ENCODE data around the gene CACNA1C.

Gene CACNA1C

GRCh38 chr12:2233034-2233433 is 180.2 kb downstream of the CACNA1C start:
- H3K27ac ChIP-seq: no peak overlapping the region
- TF ChIP-seq CTCF (conservative IDR thresholded peaks at IDR 0.05): no peak

DNA sequence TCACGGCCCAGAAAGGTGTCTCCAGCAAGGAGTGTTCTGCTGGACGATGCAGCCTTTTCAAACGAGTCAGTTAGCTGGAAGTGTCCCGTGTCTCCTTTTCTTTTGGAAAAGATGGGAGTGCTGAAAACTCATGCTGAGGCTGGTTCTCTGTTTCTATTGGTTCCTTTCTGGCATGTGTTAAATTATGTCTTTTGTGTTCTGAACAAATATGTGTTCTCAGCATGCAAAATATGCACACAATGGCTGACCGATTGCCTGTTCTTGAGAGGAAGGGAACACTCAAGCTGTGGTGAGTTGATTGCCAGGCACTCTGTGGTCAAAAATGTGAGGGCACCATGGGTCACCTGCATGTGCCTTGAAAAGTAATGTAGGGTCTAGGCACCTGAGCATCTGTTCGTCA is 181.3 kb downstream of the CACNA1C start:
- no peak for TF ChIP-seq CTCF (conservative IDR thresholded peaks at IDR 0.05)
- H3K27ac ChIP-seq: no peak overlapping the region

DNA sequence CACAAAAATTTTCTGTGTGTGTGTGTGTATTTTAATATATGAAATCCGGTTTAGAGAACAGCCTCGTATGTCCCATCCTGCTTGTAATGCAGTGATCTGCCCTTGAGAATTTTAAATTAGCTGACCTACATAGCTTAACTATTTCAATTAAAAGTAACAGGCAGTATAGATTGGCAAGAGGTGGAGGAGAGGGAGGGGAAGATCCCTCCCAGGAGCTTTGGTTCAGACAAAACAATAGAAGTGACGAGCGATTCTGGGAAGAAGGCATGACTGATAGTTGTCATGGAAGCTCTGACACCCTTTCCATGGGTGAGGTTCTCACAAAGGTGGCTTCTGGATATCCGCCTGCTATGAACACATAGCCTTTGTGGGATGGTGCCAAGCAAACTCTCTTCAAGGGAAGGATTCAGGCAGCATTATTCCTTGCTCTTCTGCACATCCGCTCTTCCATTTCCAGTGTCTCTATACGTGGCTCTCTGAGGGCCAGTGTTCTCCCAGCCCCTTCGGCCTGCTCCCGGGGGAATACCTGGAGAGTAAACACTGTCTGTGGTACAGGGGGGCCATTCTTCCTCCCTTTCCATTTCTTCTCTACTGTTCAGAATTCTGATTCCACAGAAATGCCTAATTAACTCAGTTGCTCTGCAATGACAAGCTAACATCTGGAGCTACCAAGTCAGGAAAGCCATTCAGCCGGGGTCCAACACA is 182.0 kb downstream of the CACNA1C start:
- no peak for TF ChIP-seq CTCF (conservative IDR thresholded peaks at IDR 0.05)
- no peak overlapping the region for H3K27ac ChIP-seq

GRCh38 chr12:2236506-2237294 is 183.9 kb downstream of the CACNA1C start:
- no peak overlapping the region for H3K27ac ChIP-seq
- TF ChIP-seq CTCF (conservative IDR thresholded peaks at IDR 0.05): no peak

DNA sequence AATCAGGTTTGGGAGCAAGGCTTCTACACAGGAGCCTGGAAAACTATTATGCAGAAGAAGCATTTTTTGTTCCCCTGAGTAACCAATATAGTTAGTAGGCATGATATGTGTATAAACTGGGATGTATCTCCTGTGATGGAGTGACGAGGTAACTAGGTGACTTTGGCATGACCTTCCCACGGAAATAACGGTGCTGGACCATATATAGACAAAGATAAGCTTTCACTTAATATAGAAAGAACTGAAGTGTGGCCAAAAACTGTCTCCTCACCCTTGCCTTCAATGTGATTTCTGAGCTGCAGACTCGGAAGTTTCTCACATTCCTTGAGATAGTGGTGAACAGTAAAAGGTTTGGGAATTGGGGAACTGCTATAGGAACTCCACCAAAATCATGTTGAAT is 185.3 kb downstream of the CACNA1C start:
- TF ChIP-seq CTCF (conservative IDR thresholded peaks at IDR 0.05): no peak
- H3K27ac ChIP-seq: no peak overlapping the region

GRCh38 chr12:2239381-2239871 is 186.6 kb downstream of the CACNA1C start:
- no peak for TF ChIP-seq CTCF (conservative IDR thresholded peaks at IDR 0.05)
- no peak overlapping the region for H3K27ac ChIP-seq

DNA sequence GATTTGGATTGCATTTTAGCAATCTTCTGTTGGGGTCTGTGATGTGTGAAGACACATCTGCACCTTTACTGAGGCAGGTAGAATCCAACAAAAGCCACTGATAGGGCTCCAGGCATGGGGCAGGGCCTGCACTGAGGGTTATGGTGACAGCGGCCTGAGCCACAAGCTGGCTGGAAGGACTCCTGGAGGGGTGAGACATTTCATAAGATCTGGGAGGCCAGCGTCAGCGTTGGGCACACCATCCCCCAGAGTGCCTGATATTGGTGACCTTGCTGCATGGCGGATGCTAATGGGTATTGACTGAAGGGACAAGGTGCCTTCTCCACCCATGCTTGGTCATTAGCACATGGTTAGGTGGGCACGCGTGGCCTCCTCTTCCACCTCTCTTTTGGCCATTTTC is 187.6 kb downstream of the CACNA1C start:
- no peak overlapping the region for H3K27ac ChIP-seq
- no peak for TF ChIP-seq CTCF (conservative IDR thresholded peaks at IDR 0.05)
